GM19240 (cell line): Measurements from ENCODE around the gene BACH2.
"Not testable (repeated sequence)": the region's sequence is repeated elsewhere in the genome, so short reads cannot be mapped to it uniquely, and the experiment has no call there.

ENCODE experiments used
- DNase-seq: peaks from one replicate; pipeline ENCODE4 v3.0.0; 2011; ENCODE audit warnings: low spot score; ENCODE audit not compliant: insufficient read length

The BACH2 gene

GRCh38 chr6:90296341-90297114 is at the start of gene BACH2:
Gene BACH2 (minus strand): TSS chr6:90296843. CDS start chr6:90008844, 287,999 bp downstream.
- DNase-seq, result no peak

GRCh38 chr6:90343576-90343975 is 46.9 kb upstream of the BACH2 start:
- no peak for DNase-seq

DNA sequence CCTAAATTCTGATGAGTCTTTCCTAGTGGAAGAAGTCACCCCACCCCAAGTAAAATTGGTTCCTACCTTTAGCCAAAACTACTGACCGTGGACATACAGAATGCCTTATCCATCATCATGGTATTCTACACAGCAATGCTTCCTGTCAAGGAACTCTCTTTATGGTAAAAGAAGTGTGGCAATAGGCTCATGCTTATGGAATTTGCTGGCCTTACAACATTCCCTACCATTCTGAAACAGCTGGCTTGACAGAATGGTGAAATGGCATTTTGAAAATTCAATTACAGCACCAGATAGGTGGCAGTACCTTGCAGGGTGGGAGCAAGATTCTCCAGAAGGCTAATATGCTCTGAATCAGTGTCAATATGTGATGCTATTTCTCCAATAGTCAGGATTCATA is 41.8 kb upstream of the BACH2 start:
- no peak for DNase-seq

DNA sequence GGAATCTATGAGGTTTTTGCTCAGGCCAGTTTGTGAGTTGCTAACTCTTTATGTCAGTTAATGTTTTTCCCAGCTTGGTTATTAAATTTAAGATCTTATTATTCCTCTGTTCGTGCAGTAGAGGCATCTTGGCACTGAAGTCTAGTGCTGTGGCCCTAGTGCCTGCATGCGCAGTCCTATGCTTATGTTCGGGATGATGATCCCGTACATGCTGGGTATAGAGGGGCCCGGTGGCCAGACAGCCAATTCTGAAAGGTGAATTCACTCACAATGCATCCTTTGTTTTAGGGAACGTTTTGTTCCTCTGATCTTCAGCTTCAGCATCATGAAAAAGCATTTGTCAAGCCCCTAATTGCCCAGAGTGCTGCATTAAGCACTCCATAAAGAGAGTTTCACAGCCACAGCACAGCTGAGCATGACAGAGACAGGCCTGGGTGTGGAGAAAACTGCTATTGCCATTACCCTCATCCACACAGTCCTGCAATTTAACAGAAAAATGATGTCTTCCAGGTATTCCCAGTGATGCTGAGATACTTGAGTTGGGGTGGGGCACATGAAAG is 39.8 kb upstream of the BACH2 start:
- no peak for DNase-seq

DNA sequence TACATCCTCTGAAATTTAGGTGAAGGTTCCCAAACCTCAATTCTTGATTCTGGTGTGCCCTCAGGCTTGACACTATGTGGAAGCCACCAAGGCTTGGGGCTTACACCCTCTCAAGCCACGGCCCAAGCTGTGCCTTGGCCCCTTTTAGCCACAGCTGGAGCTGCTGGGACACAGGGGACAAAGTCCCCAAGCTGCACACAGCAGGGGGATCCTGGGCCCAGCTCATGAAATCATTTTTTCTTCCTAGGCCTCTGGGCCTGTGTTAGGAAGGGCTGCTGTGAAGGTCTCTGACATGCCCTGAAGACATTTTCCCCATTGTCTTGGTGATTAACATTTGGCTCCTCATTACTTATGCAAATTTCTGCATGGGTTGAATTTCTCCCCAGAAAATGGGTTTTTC is 37.3 kb upstream of the BACH2 start:
- no peak for DNase-seq

DNA sequence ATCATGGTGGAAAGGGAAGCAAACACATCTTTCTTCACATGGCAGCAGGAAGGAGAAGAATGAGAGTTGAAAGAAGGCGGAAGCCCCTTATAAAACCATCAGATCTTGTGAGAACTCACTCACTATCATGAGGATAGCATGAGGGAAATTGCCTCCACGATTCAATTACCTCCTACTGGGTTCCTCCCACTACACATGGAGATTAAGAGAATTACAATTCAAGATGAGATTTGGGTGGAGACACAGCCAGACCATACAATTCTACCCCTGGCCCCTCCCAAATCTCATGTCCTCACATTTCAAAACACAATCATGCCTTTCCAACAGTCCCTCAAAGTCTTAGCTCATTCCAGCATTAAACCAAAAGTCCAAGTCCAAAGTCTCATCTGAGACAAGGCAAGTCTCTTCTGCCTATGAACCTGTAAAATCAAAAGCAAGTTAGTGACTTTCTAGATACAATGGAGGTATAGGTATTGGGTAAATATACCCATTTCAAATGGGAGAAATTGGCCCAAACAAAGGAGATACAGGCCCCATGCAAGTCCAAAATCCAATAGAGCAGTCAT is 36.4 kb upstream of the BACH2 start:
- not testable (repeated sequence) for DNase-seq

- no peak for DNase-seq
These were observed 32.9 kb upstream of the BACH2 start for GRCh38 chr6:90329386-90330077.

DNA sequence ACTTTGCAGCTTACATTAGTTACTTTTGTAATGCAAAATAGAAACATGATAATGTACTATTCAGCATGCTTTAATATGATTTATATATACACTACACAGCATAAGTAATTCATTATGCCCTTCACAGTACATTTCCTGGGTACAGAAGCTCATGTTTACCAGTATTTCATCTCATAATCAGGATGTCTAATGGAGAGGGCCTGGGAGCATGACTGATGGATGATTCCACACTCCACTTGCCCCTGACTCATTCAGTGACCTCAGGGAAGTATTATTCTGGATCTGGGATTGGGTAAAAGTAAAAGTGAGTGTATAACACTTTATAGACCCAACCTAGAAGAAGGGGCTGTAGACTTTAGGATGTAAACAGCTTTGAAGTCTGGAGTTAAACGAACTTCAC is 31.4 kb upstream of the BACH2 start:
- DNase-seq, result no peak

- no peak for DNase-seq
These were observed 29.9 kb upstream of the BACH2 start for GRCh38 chr6:90326404-90327057.

- no peak for DNase-seq
These were observed 27.1 kb upstream of the BACH2 start for GRCh38 chr6:90323706-90324105.

GRCh38 chr6:90322976-90323474 is 26.4 kb upstream of the BACH2 start:
- no peak for DNase-seq

DNA sequence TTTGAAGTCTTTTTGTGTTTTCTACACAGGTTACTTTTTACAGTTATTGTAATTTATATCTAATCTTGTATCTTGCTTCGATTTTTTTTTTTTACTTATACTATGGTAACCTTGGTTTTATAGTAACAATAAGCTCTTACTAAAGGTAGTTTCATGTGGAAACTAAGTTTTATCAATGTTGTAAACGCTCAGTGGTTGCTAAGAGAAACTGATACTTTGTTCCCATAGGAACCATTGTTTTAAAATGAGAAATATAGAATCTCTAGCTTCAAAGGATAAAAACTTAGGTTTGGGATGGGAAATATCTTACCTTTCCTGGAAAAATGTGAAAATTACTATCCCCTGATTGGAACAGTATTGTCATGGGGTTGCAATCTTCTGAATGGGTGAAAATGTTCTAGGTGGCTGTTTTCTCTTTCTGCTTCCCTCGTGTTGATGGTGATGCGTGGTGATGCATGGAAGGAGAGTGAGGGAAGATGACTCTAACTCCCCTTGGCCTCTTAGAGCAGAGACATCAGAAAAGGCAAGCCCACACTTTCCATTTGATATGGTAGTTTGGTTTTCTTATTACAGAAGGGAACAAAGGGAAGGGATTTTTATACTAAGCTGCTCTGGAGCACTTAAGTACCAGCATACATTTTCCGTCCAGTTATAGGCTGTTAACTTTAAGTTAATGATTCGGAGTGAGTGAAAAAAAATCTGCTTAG is 23.5 kb upstream of the BACH2 start:
- DNase-seq, result no peak

GRCh38 chr6:90319044-90319443 is 22.4 kb upstream of the BACH2 start:
- DNase-seq, result no peak

GRCh38 chr6:90315986-90316385 is 19.3 kb upstream of the BACH2 start:
- DNase-seq, result no peak

DNA sequence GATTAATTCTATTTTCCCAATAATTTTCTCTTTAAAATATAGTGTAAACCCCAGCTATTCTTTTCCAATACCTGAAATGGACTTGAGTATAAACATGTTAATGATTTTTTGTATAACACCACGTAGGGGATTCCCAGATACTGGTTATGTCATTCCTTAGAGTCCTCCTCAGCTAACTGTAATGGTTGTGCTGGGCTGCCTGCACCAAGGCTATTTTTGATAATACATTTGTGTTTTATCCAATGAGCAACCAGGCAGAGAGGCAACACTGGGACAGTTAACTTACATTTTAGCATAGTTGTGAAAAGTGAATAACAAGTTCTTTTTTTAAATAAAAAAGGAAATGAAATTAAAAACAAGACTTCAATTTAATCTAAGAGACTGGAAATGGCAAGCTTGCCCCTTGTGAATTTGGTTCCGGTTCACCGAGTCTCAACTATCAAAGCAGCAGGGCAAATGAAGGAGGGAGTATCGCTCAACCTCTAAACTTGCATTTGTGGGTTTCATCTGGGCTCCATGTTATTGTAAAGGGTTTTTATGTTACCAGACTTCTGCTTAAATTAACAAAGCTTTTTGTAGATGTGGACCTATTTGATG is 18.8 kb upstream of the BACH2 start:
- no peak for DNase-seq

GRCh38 chr6:90314514-90314913 is 17.9 kb upstream of the BACH2 start:
- DNase-seq, result no peak

- DNase-seq, result no peak
These were observed 14.9 kb upstream of the BACH2 start for GRCh38 chr6:90311569-90311968.

GRCh38 chr6:90305800-90306448 is 9.3 kb upstream of the BACH2 start:
- DNase-seq, result no peak

GRCh38 chr6:90304308-90304707 is 7.7 kb upstream of the BACH2 start:
- no peak for DNase-seq

DNA sequence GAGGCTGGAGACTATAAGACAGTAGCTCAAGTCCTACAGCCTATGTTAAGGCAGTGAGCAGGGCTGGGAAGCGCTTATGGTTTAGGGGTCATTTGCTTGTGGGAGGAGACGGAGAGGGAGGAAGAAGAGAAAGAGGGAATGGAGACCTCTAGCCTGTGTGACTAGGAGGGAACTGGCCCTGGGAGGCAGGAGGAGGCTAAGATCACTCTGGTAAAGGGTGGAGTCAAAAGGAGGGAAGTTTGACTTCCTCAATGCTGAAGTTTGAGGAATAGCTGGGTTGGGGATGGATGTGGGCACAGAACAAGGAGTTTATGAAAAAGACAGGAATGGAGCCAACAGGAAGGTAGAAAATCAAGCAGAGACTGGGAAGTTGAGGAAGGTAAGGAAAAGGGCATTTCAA is 6.4 kb upstream of the BACH2 start:
- DNase-seq, result no peak
